Amygdala (tissue), 56 donors: ENCODE results near the gene SEPTIN12.
A peak's percentile ranks its signal among the peaks of the same experiment; 100 is the strongest.

ENCODE experiments used
- DNase-seq, 56 donors: peaks; one replicate each; lab custom pipeline; 2025; lab: John Stamatoyannopoulos, UW

SEPTIN12 gene

GRCh38 chr16:4787627-4788482 is at the start of gene SEPTIN12:
Gene SEPTIN12, minus strand, starts transcription at chr16:4788345. Its CDS starts 700 bp downstream, at chr16:4787645.
- DNase-seq, result no peak

GRCh38 chr16:4836727-4837126 is 48.6 kb upstream of the SEPTIN12 start:
- DNase-seq, result no peak

- DNase-seq, result no peak
These were observed 45.4 kb upstream of the SEPTIN12 start for GRCh38 chr16:4833584-4833983.

- DNase-seq, result no peak
These were observed 44.7 kb upstream of the SEPTIN12 start for GRCh38 chr16:4832698-4833343.

- DNase-seq, result no peak
These were observed 43.5 kb upstream of the SEPTIN12 start for GRCh38 chr16:4831616-4832015.

GRCh38 chr16:4830408-4830807 is 42.3 kb upstream of the SEPTIN12 start:
- DNase-seq, result no peak

GRCh38 chr16:4828567-4829321 is 40.6 kb upstream of the SEPTIN12 start:
- no peak for DNase-seq

GRCh38 chr16:4826980-4827379 is 38.8 kb upstream of the SEPTIN12 start:
- DNase-seq, result no peak

- DNase-seq, result no peak
These were observed 38.4 kb upstream of the SEPTIN12 start for GRCh38 chr16:4826526-4826925.

- no peak for DNase-seq
These were observed 37.1 kb upstream of the SEPTIN12 start for GRCh38 chr16:4825196-4825595.

- peak in 3 of 56 donors; percentile 8 to 29 (median 12) for DNase-seq
These were observed 32.5 kb upstream of the SEPTIN12 start for GRCh38 chr16:4820652-4821051.

- DNase-seq, result no peak
These were observed 26.5 kb upstream of the SEPTIN12 start for GRCh38 chr16:4814542-4815173.

- DNase-seq, result no peak
These were observed 25.9 kb upstream of the SEPTIN12 start for GRCh38 chr16:4814046-4814445.

GRCh38 chr16:4813251-4814003 is 25.3 kb upstream of the SEPTIN12 start:
- no peak for DNase-seq

GRCh38 chr16:4811773-4812172 is 23.6 kb upstream of the SEPTIN12 start:
- no peak for DNase-seq

GRCh38 chr16:4811242-4811641 is 23.1 kb upstream of the SEPTIN12 start:
- no peak for DNase-seq

GRCh38 chr16:4806280-4806679 is 18.1 kb upstream of the SEPTIN12 start:
- DNase-seq, result no peak

GRCh38 chr16:4805231-4805630 is 17.1 kb upstream of the SEPTIN12 start:
- DNase-seq, result no peak

GRCh38 chr16:4803898-4804762 is 16.0 kb upstream of the SEPTIN12 start:
- DNase-seq, result no peak
